GM19023 (cell line): ENCODE measurements around the gene MPP1.
"Not testable (repeated sequence)": the region's sequence is repeated elsewhere in the genome, so short reads cannot be mapped to it uniquely, and the experiment has no call there.

Experiments used
- ATAC-seq: cut with Tn5 transposase; IDR thresholded peaks from one replicate; pipeline ENCODE4 v1.9.1; 2021; ENCODE audit warnings: mild to moderate bottlenecking, moderate library complexity; ENCODE audit not compliant: unreplicated experiment

Gene MPP1

GRCh38 chrX:154804957-154805695 is at the start of gene MPP1:
Gene MPP1, minus strand, starts transcription at chrX:154805485. Its CDS starts 112 bp downstream, at chrX:154805373.
- peak; percentile 93 for ATAC-seq

- ATAC-seq, result no peak
These were observed 45.8 kb upstream of the MPP1 start for GRCh38 chrX:154850957-154851611.

GRCh38 chrX:154840856-154841255 is 35.6 kb upstream of the MPP1 start:
- ATAC-seq, result no peak

- no peak for ATAC-seq
These were observed 30.9 kb upstream of the MPP1 start for GRCh38 chrX:154836163-154836562.

GRCh38 chrX:154834562-154834961 is 29.3 kb upstream of the MPP1 start, which contains the start of gene SMIM9:
Gene SMIM9, minus strand, starts transcription at chrX:154834662. Its CDS starts 3,806 bp downstream, at chrX:154830856.
- ATAC-seq, result no peak

GRCh38 chrX:154833746-154834274 is 28.5 kb upstream of the MPP1 start:
- ATAC-seq, result no peak

GRCh38 chrX:154829926-154830442 is 24.7 kb upstream of the MPP1 start:
- no peak for ATAC-seq

GRCh38 chrX:154829134-154829533 is 23.8 kb upstream of the MPP1 start:
- no peak for ATAC-seq

GRCh38 chrX:154828016-154828408 is 22.7 kb upstream of the MPP1 start:
- ATAC-seq, result no peak

- ATAC-seq, result peak; percentile 86
These were observed 22.1 kb upstream of the MPP1 start for GRCh38 chrX:154827194-154828015.

GRCh38 chrX:154825586-154825985 is 20.3 kb upstream of the MPP1 start:
- not testable (repeated sequence) for ATAC-seq

GRCh38 chrX:154824638-154825037 is 19.4 kb upstream of the MPP1 start:
- no peak for ATAC-seq

GRCh38 chrX:154822029-154822428 is 16.7 kb upstream of the MPP1 start:
- no peak for ATAC-seq

GRCh38 chrX:154821523-154821922 is 16.2 kb upstream of the MPP1 start:
- ATAC-seq, result no peak

GRCh38 chrX:154819771-154820341 is 14.6 kb upstream of the MPP1 start:
- ATAC-seq, result no peak

- ATAC-seq, result no peak
These were observed 13.9 kb upstream of the MPP1 start for GRCh38 chrX:154818916-154819770.

- ATAC-seq, result not testable (repeated sequence)
These were observed 11.8 kb upstream of the MPP1 start for GRCh38 chrX:154817048-154817618.

GRCh38 chrX:154816326-154816898 is 11.1 kb upstream of the MPP1 start:
- ATAC-seq, result not testable (repeated sequence)

- ATAC-seq, result no peak
These were observed 10.1 kb upstream of the MPP1 start for GRCh38 chrX:154815274-154815818.
